HEK293 (cell line): Measurements from ENCODE around the gene IFRD2.

Experiments used
- CTCF ChIA-PET: fragments of 350-600 bp; formaldehyde crosslinking; extraction: SDS; loops from one replicate; lab custom pipeline; 2021; ENCODE audit warnings: antibody characterized with exemption; lab: Yijun Ruan, JAX
- POLR2A ChIA-PET: fragments of 300-600 bp; formaldehyde crosslinking; extraction: SDS; loops from one replicate; lab custom pipeline; 2020; ENCODE audit warnings: antibody characterized with exemption, inconsistent platforms; lab: Yijun Ruan, JAX
- H3K27ac ChIP-seq: fragments of 200-500 bp; sonication (Bioruptor generic); 2 replicates; pipeline ENCODE4 v1.5.1; 2014; ENCODE audit warnings: low read depth, low read length, control low read depth, inconsistent platforms; ENCODE audit errors: extremely low read depth
- H3K36me3 ChIP-seq, 2 experiments: fragments of 200-500 bp in 1 of 2; sonication (Bioruptor generic) in 1 of 2; 1 replicate in 1 of 2; 2 replicates in 1 of 2; pipeline ENCODE4 v1.5.1; 2014 to 2017; ENCODE audit warnings: inconsistent platforms in 2 of 2, low read length in 2 of 2; ENCODE audit not compliant: control insufficient read depth in 2 of 2, insufficient read depth in 1 of 2
- H3K4me1 ChIP-seq: fragments of 200-500 bp; sonication (Bioruptor generic); 2 replicates; pipeline ENCODE4 v1.5.1; 2014; ENCODE audit warnings: mild to moderate bottlenecking, low read length, inconsistent platforms; ENCODE audit not compliant: control insufficient read depth, insufficient read depth
- H3K4me3 ChIP-seq: 2 replicates; pipeline ENCODE4 v1.5.1; 2011; ENCODE audit warnings: low read depth, mild to moderate bottlenecking, control low read depth, low read length, moderate library complexity
- H3K9me3 ChIP-seq: fragments of 200-500 bp; sonication (Bioruptor generic); 2 replicates; pipeline ENCODE4 v1.5.1; 2014; ENCODE audit warnings: low read depth, low read length, inconsistent platforms; ENCODE audit not compliant: control insufficient read depth, insufficient read depth
- EGR2 ChIP-seq: fragments of 450-650 bp; formaldehyde crosslinking; IDR thresholded peaks from 2 replicates; pipeline ENCODE4 v1.5.1; 2016; ENCODE audit warnings: low read depth, missing biosample characterization, missing genetic modification characterization
- GLIS1 ChIP-seq: fragments of 450-650 bp; formaldehyde crosslinking; IDR thresholded peaks from 2 replicates; pipeline ENCODE4 v1.5.1; 2016; ENCODE audit warnings: missing biosample characterization, missing genetic modification characterization
- PRDM1 ChIP-seq: fragments of 450-650 bp; formaldehyde crosslinking; IDR thresholded peaks from 2 replicates; pipeline ENCODE4; 2016; ENCODE audit warnings: missing biosample characterization, missing genetic modification characterization
- SP3 ChIP-seq: fragments of 450-650 bp; formaldehyde crosslinking; IDR thresholded peaks from 2 replicates; pipeline ENCODE4 v1.5.1; 2016; ENCODE audit warnings: missing biosample characterization, missing genetic modification characterization
- ZBTB1 ChIP-seq: fragments of 450-650 bp; formaldehyde crosslinking; IDR thresholded peaks from 2 replicates; pipeline ENCODE4 v1.5.1; 2016; ENCODE audit warnings: missing biosample characterization, missing genetic modification characterization
- ZBTB20 ChIP-seq: fragments of 450-650 bp; formaldehyde crosslinking; IDR thresholded peaks from 2 replicates; pipeline ENCODE4 v1.5.1; 2016; ENCODE audit warnings: missing biosample characterization, missing genetic modification characterization
- ZBTB21 ChIP-seq: fragments of 450-650 bp; formaldehyde crosslinking; IDR thresholded peaks from 2 replicates; pipeline ENCODE4 v1.5.1; 2017; ENCODE audit warnings: missing biosample characterization, missing genetic modification characterization
- ZFP3 ChIP-seq: fragments of 450-650 bp; formaldehyde crosslinking; IDR thresholded peaks from 2 replicates; pipeline ENCODE4 v1.5.1; 2016; ENCODE audit warnings: low read depth, missing biosample characterization, missing genetic modification characterization
- ZNF121 ChIP-seq: fragments of 450-650 bp; formaldehyde crosslinking; IDR thresholded peaks from 2 replicates; pipeline ENCODE4 v1.5.1; 2016; ENCODE audit warnings: missing biosample characterization, missing genetic modification characterization
- ZNF174 ChIP-seq: fragments of 450-650 bp; formaldehyde crosslinking; IDR thresholded peaks from 2 replicates; pipeline ENCODE4 v1.5.0; 2017; ENCODE audit warnings: missing biosample characterization, mild to moderate bottlenecking, missing genetic modification characterization
- ZNF214 ChIP-seq: fragments of 450-650 bp; formaldehyde crosslinking; IDR thresholded peaks from 2 replicates; pipeline ENCODE4 v1.5.1; 2017; ENCODE audit warnings: missing biosample characterization, mild to moderate bottlenecking, missing genetic modification characterization, borderline replicate concordance
- ZNF248 ChIP-seq: fragments of 450-650 bp; formaldehyde crosslinking; IDR thresholded peaks from 2 replicates; pipeline ENCODE4 v1.5.1; 2017; ENCODE audit warnings: missing biosample characterization, missing genetic modification characterization
- ZNF266 ChIP-seq: fragments of 450-650 bp; formaldehyde crosslinking; IDR thresholded peaks from 2 replicates; pipeline ENCODE4 v1.5.1; 2016; ENCODE audit warnings: missing biosample characterization, missing genetic modification characterization, low read depth
- ZNF341 ChIP-seq: fragments of 450-650 bp; formaldehyde crosslinking; IDR thresholded peaks from 2 replicates; pipeline ENCODE4; 2016; ENCODE audit warnings: low read depth, missing biosample characterization, missing genetic modification characterization
- ZNF391 ChIP-seq: fragments of 450-650 bp; formaldehyde crosslinking; IDR thresholded peaks from 2 replicates; pipeline ENCODE4 v1.5.1; 2016; ENCODE audit warnings: low read depth, missing biosample characterization, missing genetic modification characterization, borderline replicate concordance
- ZNF394 ChIP-seq: fragments of 450-650 bp; formaldehyde crosslinking; IDR thresholded peaks from 2 replicates; pipeline ENCODE4 v1.5.1; 2016; ENCODE audit warnings: missing biosample characterization, missing genetic modification characterization, mild to moderate bottlenecking, moderate library complexity, borderline replicate concordance
- ZNF561 ChIP-seq: fragments of 450-650 bp; IDR thresholded peaks from 2 replicates; pipeline ENCODE4 v1.5.1; 2018; ENCODE audit warnings: missing biosample characterization, missing genetic modification characterization, borderline replicate concordance
- ZNF623 ChIP-seq: fragments of 450-650 bp; formaldehyde crosslinking; IDR thresholded peaks from 2 replicates; pipeline ENCODE4 v1.5.1; 2016; ENCODE audit warnings: missing biosample characterization, missing genetic modification characterization
- ZNF670 ChIP-seq: fragments of 450-650 bp; formaldehyde crosslinking; IDR thresholded peaks from 2 replicates; pipeline ENCODE4 v1.5.1; 2016; ENCODE audit warnings: missing biosample characterization, missing genetic modification characterization, low read depth
- ZNF791 ChIP-seq: fragments of 450-650 bp; formaldehyde crosslinking; IDR thresholded peaks from 2 replicates; pipeline ENCODE4 v1.5.1; 2016; ENCODE audit warnings: missing biosample characterization, missing genetic modification characterization
- ZXDB ChIP-seq: fragments of 450-650 bp; formaldehyde crosslinking; IDR thresholded peaks from 2 replicates; pipeline ENCODE4 v1.5.1; 2016; ENCODE audit warnings: missing biosample characterization, missing genetic modification characterization
- TF ChIP-seq, protein P1 (sequence below): fragments of 450-650 bp; formaldehyde crosslinking; IDR thresholded peaks from 2 replicates; pipeline ENCODE4 v1.5.1; 2017; ENCODE audit warnings: missing biosample characterization, missing genetic modification characterization
- TF ChIP-seq, protein P2 (sequence below): fragments of 450-650 bp; formaldehyde crosslinking; IDR thresholded peaks from 2 replicates; pipeline ENCODE4 v1.5.1; 2016; ENCODE audit warnings: missing biosample characterization, missing genetic modification characterization

Gene IFRD2

DNA sequence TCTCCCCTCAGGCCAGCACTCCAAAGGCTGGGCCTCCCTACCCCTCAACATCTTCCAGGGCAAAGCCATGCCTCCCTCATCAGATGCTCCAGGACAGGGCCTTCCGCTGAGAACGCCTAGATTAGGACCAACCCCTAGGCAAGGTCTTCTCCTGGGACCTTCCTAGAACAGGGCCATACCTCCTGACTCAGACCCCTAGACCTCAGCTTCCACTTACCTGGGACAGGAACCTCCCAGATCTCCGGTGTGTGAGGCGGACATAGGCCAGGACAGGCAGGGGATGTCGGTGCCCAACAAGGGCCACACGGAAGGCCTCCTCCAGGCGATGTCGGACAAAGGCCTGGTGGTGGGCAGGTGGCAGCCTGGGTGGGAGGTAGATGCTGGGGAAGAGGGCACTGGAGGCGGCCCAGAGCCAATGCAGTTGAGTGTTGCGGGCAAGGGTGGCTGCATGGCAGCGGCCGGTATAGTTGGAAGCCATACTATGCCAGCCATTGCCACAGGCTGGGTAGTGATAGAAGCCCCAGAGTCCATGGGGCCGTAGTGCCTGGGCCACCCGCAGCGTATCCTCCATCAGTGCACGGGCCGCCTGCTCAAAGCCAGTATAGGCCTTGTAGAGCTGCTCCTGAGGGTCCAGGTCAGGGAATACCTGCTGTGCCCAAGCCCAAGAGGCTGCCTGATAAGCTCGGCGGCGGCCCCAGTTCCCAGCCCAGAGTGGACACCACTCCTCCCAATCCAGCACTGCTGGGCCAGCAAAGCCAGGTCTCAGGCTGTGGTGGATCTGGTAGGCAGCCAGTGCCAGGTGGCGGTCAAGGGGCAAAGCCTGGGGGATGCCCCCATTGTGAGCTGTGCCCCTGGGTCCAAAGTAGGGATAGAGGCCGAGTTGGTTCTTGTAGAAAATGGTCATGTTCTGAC lies 2.5 kb upstream of the IFRD2 start (continued):
- TF ChIP-seq, protein P1, sequence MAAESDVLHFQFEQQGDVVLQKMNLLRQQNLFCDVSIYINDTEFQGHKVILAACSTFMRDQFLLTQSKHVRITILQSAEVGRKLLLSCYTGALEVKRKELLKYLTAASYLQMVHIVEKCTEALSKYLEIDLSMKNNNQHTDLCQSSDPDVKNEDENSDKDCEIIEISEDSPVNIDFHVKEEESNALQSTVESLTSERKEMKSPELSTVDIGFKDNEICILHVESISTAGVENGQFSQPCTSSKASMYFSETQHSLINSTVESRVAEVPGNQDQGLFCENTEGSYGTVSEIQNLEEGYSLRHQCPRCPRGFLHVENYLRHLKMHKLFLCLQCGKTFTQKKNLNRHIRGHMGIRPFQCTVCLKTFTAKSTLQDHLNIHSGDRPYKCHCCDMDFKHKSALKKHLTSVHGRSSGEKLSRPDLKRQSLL (tag by site-specific recombination) = no peak
- TF ChIP-seq SP3 (tag by site-specific recombination) (no peak), ZNF791 (tag by site-specific recombination) (no peak), ZNF248 (tag by site-specific recombination) (no peak), ZNF174 (tag by site-specific recombination) (no peak)

DNA sequence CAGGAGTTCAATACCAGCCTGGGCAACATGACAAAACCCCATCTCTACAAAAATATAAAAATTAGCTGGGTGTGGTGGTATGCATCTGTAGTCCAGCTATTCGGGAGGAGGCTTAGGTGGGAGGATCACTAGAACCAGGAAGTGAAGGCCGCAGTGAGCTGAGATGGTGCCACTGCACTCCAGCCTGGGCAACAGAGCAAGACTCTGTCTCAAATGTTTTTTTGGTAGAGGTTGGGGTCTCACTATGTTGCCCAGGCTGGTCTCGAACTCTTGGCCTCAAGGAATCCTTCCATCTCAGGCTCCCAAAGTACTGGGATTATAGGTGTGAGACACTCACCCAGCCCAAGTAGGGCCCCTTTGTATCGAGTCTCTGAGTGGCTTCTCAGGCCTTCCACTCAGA lies 1.9 kb upstream of the IFRD2 start:
- Histone ChIP-seq H3K27ac (no peak overlapping the region), H3K4me1 (no peaks in the 10 kb centered on the region), H3K4me3 (no peak overlapping the region), H3K36me3 (peaks cover 0 to 20% of the 10 kb centered on the region in 2 experiments; a peak in 1 of 3 replicates), H3K9me3 (no peaks in the 10 kb centered on the region)
- ChIA-PET CTCF (interaction anchor here (0.6 to 1.9 kb wide), 3 partner anchors 19 to 944 kb away, joined by 4 to 7 read pairs (median 4); no protein-coding TSS in a partner anchor), POLR2A (no interaction called here)
- TF ChIP-seq, protein P2, sequence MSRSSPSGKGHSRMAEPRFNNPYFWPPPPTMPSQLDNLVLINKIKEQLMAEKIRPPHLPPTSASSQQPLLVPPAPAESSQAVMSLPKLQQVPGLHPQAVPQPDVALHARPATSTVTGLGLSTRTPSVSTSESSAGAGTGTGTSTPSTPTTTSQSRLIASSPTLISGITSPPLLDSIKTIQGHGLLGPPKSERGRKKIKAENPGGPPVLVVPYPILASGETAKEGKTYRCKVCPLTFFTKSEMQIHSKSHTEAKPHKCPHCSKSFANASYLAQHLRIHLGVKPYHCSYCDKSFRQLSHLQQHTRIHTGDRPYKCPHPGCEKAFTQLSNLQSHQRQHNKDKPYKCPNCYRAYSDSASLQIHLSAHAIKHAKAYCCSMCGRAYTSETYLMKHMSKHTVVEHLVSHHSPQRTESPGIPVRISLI (tag by site-specific recombination) = no peak
- TF ChIP-seq ZNF623 (no peak), ZNF121 (tag by site-specific recombination) (peak; percentile 93), ZFP3 (tag by site-specific recombination) (no peak), ZXDB (tag by site-specific recombination) (no peak), ZNF174 (tag by site-specific recombination) (no peak)

DNA sequence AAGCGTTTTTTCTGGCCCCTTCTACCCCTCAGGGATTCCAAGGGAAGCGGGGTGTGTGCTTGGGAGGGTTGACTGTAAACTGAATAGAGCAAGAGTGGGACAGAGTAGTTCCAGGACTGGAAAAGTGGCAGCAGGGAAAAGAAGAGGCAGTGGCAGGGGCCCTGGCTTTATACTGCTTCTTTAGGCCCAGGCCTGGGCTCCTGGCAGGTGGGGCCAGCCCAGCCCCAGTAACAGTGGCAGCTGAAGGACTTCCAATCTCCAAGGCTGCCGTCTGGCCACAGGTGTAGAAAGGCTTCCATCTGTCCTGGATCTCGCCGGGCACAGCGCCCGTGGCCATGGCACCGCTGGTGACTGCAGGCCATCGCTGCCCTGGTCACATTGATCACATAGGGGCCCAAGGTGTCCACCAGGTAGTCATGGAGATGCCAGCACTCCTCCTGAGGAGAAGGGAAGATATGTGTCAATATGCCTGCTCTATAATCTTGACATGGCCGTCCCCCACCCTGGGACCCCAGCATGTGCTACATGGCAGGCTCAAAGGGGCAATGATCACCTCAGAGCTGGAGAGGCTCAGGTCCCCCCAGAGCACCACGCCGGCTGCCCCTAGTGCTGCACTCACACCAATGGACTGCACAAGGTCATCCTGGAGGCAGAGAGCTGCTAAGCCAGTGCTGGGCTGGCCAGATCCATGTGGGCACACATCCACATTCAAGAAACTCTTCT lies 1.0 kb upstream of the IFRD2 start:
- peak overlapping the region; percentile 47 for H3K27ac ChIP-seq

DNA sequence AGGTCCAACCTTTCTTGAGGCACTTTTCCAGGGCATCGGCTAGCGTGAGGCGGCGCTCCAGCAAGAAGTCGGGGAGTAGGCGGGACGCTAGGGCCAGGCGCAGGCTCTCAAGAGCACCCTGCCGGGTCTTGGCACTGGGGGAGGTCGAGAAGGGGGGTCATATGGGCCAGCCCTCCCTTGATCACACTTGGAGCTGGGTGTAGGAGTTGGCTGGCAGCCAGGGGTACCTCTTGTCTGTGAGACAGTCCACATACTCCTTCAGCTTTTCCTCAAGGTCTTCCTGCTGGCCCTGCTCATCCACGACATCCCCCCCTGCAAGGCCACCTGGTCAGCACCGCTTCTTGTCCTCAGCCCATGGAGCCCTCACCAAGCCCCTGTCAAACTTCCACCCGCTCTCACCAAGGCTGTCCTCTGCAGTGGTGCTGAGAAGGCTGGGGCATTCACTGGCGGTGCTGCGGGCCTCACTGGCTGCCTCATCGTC lies 2.0 kb downstream of the IFRD2 start:
- POLR2A ChIA-PET = interaction anchor here (0.6 to 1.2 kb wide), 2 partner anchors 16 to 47 kb away, joined by 5 read pairs; no protein-coding TSS in a partner anchor
- CTCF ChIA-PET = interaction anchor here (0.6 kb wide), 1 partner anchor 488 kb away, joined by 3 read pairs; no protein-coding TSS in a partner anchor
- Histone ChIP-seq H3K4me3 (no peak overlapping the region), H3K27ac (no peak overlapping the region), H3K9me3 (no peaks in the 10 kb centered on the region), H3K36me3 (peaks cover 0 to 46% of the 10 kb centered on the region in 2 experiments; a peak in 1 of 3 replicates), H3K4me1 (no peaks in the 10 kb centered on the region)
- no peak for TF ChIP-seq ZNF394 (tag by site-specific recombination)
- no peak for TF ChIP-seq ZBTB21
- TF ChIP-seq ZBTB20 (tag by site-specific recombination) = no peak
- TF ChIP-seq ZNF670 (tag by site-specific recombination) = no peak
- no peak for TF ChIP-seq PRDM1
- no peak for TF ChIP-seq ZNF214 (tag by site-specific recombination)
- no peak for TF ChIP-seq ZBTB1 (tag by site-specific recombination)
- no peak for TF ChIP-seq ZNF341
- TF ChIP-seq ZNF391 (tag by site-specific recombination) = no peak
- peak; percentile 31; the same call in 1 of the 2 replicates for TF ChIP-seq EGR2
- TF ChIP-seq ZNF561 = no peak
- TF ChIP-seq ZNF266 (tag by site-specific recombination) = no peak
- 0 out of 2 replicates have a peak, but pooled peaks have one; percentile 14 for TF ChIP-seq GLIS1 (tag by site-specific recombination)

More for the DNA sequence above, 1.0 kb upstream of the IFRD2 start:
- Histone ChIP-seq H3K9me3 (no peaks in the 10 kb centered on the region), H3K4me1 (no peaks in the 10 kb centered on the region), H3K4me3 (no peak overlapping the region; the same call in 1 of the 2 replicates), H3K36me3 (peaks cover 0 to 29% of the 10 kb centered on the region in 2 experiments; a peak in 1 of 3 replicates)
- TF ChIP-seq ZNF248 (tag by site-specific recombination) = no peak
- 0 out of 2 replicates have a peak, but pooled peaks have one; percentile 1 for TF ChIP-seq ZBTB20 (tag by site-specific recombination)
- ChIA-PET CTCF (interaction anchor here (0.6 to 1.9 kb wide), 9 partner anchors 15 to 943 kb away, joined by 3 to 7 read pairs (median 4); no protein-coding TSS in a partner anchor), POLR2A (interaction anchor here (1.5 to 1.9 kb wide), 4 partner anchors 10 to 47 kb away, joined by 3 to 13 read pairs (median 8); partner anchors contain the start of genes HYAL1 and TUSC2)
